ENCODE measurements around the gene NSG2.
"Not testable (repeated sequence)": the region's sequence is repeated elsewhere in the genome, so short reads cannot be mapped to it uniquely, and the experiment has no call there.

NSG2 gene

DNA sequence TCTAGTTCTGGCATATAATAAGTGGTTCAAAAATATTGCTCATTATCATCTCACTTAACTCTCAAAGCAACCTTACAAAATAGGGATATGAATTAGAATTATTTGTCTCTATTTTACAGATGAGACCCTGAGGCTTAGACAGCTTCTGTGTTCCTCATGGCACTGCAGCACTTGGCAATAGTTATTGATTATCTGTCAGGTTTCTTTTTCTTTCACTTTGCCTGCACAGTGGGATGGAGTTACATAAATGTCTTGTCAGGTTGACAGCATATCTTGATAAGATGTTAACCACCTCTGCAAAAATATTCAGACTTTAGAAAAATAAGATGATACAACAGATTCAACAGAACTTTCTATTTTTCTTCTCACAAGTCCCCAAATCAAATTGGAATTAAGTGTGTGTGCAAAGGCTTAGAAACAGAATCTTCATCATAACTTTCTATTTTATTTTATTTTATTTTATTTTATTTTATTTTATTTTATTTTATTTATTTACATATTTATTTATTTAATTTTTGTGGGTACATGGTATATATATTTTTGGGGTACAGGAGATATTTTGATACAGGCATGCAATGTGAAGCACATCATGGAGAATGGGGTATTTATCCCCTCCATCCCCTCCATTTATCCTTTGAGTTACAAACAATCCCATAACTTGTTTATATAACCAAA is 17.7 kb downstream of the NSG2 start:
- no peak for DNase-seq

DNA sequence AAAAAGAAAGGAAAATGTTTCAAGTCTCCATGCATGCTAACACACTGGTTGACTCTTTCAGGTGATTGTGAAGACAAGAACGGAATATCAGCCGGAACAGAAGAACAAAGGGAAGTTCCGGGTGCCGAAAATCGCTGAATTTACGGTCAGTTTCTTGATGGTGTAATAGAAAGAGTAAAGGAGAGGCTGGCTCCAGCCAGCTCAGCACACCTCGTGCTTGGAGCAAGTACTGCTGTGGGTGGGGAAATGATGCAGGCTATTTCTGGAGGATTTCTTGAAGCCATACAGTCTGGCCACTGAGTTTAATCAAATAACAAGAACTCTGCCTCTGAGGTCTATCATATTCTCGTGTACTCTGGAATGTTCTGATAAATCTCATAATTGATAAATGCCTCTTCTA is 18.7 kb downstream of the NSG2 start:
- no peak for DNase-seq

DNA sequence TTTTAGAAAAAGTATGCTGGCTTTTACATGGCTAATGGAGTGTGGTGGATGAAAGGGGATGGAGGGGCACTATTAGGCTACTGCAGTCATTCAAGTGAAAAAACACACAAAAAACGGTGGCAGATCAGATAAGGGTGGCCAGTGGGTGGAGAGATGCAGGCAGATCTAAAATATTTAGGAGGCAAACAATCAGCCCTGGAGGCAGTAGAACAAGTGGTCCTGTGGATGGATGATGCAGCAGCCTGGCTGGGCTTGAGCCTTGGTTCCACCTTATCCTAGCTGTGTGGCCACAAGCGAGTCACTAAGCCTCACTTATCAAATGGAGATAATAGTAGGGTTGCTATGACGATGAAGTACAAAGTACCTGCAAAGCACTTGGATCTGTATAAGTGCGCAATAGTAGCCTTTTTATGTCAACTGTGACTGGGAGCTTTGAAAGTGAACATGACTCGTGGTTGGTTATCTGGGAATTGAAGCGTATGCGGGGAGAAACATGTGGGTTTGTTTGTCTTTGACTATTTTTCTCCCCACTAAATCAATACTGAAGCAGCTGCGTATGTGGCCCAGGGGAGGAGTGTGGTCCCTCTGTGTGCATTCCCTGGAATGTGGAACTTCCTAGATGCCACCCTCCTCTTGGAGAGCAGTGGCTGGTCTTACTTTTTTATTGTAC is 20.2 kb downstream of the NSG2 start:
- no peak for DNase-seq

- no peak for DNase-seq
Measured at GRCh38 chr5:174067499-174067898, 22.0 kb downstream of the NSG2 start.

- DNase-seq, result no peak
Measured at GRCh38 chr5:174071484-174071883, 26.0 kb downstream of the NSG2 start.

DNA sequence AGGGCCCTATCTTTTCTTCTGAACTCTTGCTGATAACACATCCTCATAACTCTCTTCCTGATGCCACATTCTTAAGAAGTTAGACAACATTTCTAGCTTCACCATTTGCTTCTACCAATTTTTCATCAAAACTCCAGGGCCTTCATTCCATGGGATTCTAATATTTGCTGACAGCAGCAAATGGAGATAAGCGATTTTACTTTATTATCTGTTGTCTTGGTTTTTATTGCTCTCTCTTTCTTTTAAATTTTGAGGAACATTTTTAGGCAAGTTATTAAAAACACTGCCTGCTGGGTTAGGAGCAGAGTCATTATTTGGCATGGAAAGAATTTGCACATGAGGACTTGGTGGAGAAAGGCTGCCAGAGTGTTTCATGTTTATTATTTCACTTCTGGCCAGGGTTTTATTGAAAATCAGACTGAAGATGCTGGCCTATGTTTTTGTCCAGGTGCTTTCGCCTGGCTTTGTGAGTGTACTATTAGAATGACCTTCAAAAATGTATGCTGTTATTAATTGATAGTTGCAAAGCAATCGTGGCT is 27.7 kb downstream of the NSG2 start:
- no peak for DNase-seq

DNA sequence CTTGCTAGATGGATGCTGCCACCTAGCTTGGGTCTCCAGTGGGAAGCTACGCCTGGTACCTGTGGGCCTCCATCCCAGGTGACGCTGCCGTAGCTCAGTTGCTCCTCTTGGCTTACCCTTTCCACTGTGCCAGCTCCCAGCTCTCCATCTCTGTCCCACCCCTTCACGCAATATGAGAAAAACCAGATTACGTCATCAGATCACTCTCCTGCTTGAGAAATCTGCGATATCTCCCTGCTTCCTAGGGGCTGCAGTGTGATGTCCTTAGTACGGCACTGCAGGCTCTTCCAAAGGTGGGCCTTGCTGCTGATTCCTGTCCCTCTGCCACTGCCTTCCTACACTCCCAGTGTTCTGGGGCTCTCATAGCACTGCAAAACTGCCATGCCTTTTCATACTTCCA is 28.9 kb downstream of the NSG2 start:
- no peak for DNase-seq

- DNase-seq, result no peak
Measured at GRCh38 chr5:174078416-174078815, 32.9 kb downstream of the NSG2 start.

- DNase-seq, result no peak
Measured at GRCh38 chr5:174082286-174082685, 36.8 kb downstream of the NSG2 start.

DNA sequence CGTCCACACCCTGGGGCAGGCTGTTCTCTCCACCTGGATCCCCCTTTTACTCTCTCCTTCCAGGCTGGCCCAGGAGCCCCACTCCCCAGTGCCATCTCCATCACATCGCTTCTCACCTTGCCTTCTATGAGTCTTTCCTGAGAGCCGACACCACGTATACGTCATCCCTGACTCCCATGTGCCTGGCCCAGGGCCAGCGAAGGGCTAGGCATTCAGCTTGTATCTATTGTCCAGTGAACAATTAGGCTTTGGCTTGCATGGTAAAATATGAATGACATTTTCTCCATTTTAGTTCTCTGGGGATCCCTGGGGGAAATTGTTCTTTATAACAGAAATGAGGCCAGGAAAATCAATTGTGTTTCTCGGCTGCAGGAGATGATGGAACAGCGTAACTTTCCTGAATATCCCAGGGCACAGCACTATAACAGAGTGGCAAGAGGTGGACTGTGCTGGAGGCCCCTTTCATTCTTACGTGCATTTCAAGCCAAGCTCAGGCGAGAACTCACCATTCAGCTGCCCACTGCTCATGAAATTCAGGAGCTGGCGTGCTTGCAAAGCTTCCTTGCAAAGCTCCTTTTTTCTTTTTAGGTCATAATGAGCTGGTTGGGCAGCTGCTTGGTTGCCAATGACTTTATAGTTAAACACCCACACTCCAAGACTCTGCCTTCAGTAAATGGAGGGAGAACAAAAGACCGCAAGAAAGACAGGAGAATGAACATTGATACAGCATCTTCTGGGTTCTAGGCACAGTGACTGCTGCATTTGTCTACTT is 37.7 kb downstream of the NSG2 start:
- DNase-seq, result no peak

- no peak for DNase-seq
Measured at GRCh38 chr5:174084691-174085154, 39.2 kb downstream of the NSG2 start.

DNA sequence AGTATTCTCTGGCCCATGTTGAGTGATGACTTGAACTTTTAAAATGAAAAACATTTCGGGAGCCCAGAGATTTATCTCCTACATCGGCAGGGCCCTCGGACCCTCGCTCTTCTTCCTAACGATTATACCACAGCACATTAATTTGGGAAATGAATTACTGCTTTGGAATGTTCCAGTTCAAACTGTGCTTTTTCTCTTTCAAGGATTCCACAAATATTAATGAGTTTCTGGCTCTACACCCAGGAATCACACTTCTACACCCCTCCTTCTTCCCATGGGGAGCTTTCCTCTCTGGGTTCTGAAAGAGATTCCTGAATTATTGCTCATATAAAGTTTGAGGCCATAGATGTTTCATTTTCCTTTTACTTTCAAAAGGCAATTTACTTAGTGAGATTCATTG is 41.2 kb downstream of the NSG2 start:
- DNase-seq, result no peak

DNA sequence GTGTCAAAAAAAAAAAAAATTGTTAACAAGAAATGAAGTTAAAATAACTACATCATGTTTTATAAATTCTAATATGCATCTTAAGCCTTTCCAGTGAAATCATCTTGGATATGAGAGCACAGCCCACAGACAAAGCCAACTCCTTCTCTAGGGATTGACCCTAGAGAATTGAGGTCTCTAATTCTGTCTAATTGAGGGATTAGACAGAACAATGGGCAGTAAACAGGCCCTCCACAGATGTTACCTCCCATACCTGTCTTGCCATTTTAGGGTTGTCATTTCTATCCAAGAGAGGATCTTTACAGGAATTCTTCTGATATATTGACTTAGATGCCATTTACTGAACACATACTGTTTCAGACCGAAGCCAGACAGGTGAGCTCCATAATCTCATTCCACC is 42.3 kb downstream of the NSG2 start:
- no peak for DNase-seq

DNA sequence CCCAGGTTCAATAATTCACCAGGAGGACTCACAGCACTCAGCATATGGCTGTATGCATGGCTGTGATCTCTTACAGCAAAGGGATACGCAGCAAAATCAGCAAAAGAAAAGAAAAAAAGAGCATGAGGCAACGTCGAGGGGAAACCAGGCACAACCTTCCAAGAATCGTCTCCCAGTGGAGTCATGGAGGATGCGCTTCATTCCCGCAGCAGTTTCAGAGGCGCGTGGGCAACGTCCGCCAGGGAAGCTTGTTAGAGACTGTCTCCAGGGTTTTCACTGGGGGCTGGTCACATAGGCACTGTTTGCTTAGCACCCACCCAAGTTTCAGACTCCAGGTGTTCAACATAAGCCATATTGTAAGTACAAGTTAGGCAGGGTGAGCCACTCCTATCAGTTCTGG is 44.6 kb downstream of the NSG2 start:
- DNase-seq, result no peak

GRCh38 chr5:174093123-174093522 is 47.6 kb downstream of the NSG2 start:
- no peak for DNase-seq

GRCh38 chr5:174094857-174095606 is 49.5 kb downstream of the NSG2 start:
- DNase-seq, result no peak

- no peak for DNase-seq
Measured at GRCh38 chr5:174096619-174097018, 51.1 kb downstream of the NSG2 start.

DNA sequence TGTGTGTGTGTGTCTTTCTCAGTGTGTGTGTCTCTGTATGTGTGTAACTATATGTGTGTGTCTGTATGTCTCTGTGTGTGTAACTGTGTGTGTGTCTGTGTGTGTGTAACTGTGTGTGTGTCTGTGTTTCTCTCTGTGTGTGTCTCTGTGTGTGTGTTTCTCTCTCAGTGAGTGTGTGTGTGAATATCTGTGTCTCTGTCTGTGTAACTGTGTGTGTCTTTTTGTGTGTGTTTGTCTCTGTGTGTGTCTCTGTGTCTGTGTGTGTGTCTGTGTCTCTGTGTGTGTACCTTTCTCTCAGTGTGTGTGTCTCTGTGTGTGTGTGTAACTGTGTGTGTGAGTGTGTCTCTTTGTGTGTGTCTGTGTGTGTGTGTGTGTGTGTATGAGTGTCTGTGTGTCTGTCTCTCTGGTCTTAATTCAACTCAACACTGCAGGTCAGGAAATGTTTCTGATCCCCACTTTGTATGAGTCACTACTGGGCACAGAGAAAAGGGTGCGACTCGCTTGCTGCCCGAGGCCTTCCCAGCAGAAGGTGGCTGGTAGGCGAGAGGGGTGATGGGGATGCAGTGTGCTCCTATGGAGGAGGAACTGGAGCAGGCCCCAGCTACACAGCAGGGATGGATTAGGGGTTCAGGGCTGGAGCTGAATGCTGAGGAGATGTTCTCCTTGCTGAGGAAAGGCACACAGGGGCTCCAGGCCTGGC is 52.1 kb downstream of the NSG2 start:
- no peak for DNase-seq

- DNase-seq, result no peak
Measured at GRCh38 chr5:174098694-174099093, 53.2 kb downstream of the NSG2 start.

- no peak for DNase-seq
Measured at GRCh38 chr5:174100490-174100889, 55.0 kb downstream of the NSG2 start.

DNA sequence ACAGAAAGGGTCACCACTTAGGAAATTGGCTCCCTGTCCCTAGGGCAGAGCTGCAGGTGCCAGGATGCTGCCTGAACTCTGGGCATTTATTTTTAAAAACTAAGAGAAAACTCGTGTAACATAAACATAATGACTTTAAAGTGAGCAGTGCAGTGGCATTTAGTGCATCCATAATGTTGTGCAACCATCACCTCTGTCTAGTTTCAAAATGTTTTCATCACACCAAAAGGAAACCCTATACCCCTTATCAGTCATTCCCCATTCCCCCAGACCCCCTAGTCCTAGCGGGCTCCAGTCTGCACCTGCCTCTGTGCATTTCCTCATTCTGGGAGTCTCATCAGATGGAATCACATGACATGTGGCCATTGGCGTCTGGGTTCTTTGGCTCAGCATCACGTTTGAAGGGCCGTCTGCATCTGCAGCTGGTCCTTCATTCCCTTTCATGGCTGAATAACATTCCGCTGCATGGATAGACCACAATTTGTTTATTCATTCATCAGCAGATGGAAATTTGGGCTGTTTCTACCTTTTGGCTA is 55.8 kb downstream of the NSG2 start:
- DNase-seq, result no peak

DNA sequence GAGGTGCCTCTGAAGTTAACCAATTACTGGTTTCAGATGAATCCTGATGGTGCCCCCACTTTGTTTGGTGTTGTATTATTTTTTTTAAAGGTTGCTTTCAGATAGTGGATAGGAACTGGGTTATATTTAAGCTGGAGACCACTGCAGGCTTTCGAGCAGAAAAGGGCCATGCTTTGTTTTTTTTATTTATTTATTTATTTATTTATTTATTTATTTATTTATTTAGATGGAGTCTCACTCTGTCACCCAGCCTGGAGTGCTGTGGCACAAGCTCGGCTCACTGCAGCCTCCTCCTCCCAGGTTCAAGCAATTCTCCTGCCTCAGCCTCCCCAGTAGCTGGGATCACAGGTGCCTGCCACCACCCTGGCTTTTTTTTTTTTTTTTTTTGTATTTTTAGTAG is 57.1 kb downstream of the NSG2 start:
- not testable (repeated sequence) for DNase-seq
